ENCODE measurements around the gene RSBN1.
"Not testable (repeated sequence)": the region's sequence is repeated elsewhere in the genome, so short reads cannot be mapped to it uniquely, and the experiment has no call there.

The RSBN1 gene

DNA sequence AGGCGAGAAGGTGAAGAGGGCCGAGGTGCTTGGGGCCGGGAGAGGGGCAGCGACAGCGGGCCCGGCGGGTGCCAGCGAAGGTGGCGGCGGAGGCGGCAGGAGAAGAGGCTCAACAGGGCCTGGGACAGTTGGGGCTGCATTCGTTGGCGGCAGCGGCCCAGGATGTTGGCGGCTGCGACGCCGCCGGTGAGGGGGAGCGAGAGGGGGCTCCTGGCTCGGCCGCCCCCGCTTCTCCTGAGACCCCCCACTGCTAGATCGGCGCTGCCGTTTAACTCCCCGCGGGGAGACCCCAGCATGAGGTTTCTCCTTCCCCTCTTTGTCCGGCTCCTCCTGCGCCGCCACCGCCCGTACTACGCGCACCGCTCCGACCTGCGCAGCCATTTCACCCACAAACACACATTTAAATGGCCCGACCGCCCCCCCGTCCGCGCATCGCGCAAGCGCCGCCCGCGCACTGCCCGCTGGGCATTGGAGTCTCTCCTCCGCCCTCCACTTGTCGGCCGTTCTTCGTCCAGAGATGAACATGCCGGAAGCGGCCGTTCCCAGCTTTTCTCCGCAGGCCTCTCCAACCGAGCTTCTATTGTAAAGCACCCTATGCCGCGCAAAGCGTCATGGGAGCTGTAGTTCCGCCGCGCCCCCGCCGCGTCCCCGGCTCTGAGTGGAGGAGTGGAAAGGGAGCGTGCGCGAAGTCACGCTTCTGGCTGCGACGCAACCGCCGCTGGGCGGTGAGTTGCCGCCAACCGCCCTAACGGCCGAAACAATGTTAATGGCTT, at the start of gene RSBN1:
RSBN1 (minus strand) TSS at position 589 of the 773 bp plus-strand sequence; CDS start at position 525, 64 bp downstream.
- DNase-seq (ENCODE audit: low read depth in 2 of 2, low spot score in 1 of 2), result peak; percentile 92 to 95

DNA sequence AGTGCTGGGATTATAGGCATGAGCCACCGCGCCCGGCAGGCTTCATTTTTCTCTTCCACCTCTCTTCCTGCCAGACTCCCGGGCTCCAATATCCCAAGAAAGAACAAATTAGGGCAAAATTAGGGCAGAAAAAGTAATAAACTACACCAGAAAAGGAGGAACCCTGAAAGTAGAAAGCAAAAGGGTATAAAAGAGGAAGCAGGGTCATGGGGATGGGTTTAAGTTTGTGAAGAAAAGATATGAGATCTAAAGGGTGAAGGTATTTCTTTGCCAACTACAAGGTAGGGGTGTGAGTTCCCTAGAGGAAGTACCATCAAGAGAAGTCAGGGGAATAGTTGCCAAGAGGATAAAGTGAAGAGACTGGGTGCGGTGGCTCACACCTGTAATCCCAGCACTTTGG, 49.4 kb upstream of the RSBN1 start:
- DNase-seq (ENCODE audit: low read depth in 2 of 2, low spot score in 1 of 2), result no peak

- DNase-seq (ENCODE audit: low read depth in 2 of 2, low spot score in 1 of 2), result no peak
These were observed 48.6 kb upstream of the RSBN1 start for GRCh38 chr1:113860891-113861290.

DNA sequence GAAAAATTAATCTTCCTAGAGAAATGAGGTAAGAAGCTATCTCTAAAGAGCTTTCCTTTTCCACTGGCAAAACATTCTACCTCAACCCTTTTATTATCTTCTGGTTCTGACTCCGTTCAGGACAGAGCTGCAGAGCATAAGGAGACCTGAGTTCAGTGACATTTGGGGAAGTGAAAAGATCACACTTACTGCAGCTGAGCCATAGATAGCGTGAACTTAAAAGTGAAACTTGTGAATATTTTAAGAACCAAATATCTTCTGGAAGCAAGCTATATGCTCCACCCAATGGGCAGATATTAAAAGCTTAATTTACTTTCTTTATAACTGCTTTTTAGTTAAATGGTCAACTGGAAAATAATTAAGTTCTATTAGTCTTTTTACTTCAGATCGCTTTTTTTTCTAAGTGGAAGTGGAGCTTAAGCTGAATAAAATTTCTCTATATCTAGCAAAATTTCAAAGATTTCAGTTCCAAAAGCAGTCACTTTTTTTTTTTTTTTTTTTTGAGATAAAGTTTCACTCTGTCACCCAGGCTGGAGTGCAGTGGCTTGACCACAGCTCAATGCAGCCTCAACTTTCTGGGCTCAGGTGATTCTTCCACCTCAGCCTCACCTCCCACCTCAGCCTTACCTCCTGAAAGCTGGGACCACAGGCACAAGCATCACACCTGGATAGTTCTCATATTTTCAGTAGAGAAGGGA, 47.4 kb upstream of the RSBN1 start:
- DNase-seq (ENCODE audit: low read depth in 2 of 2, low spot score in 1 of 2), result no peak

DNA sequence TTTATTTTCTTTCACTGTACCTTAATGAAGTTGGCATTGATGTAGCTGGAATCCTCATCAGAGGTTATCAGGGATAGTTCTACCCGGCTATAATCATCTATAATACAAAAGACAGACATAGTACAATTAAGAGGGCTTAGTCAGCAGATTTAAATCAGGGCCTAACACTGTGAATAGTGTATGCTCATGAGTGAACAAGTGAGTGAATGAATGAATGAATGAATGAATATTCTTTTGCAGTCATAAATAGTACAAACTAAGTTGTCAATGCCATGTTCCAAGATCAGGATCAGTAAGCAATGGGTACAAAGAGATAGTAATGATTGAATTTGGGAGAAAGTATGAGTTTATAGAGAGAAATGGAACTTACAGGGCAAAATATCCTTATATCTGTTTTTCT, 46.7 kb upstream of the RSBN1 start:
- DNase-seq (ENCODE audit: low read depth in 2 of 2, low spot score in 1 of 2), result no peak

DNA sequence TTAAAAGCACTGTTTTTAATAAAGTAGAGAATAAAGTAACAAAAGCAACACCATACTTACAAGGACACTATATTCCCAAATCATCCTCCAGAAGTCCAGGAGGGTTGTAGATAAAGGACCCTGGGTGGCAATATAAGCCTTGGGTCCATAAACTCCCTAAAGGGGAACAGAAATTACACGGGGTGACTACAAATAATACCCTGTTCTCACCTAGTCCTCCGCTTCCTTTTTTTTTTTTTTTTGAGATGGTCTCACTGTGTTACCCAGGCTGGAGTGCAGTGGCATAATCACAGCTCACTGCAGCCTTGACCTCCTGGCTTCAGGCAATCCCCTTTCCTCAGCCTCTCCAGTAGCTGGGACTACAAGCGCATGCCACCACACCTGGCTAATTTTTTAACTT, 46.1 kb upstream of the RSBN1 start:
- no peak for DNase-seq (ENCODE audit: low read depth in 2 of 2, low spot score in 1 of 2)

GRCh38 chr1:113857776-113858175, 45.5 kb upstream of the RSBN1 start:
- no peak for DNase-seq (ENCODE audit: low read depth in 2 of 2, low spot score in 1 of 2)

DNA sequence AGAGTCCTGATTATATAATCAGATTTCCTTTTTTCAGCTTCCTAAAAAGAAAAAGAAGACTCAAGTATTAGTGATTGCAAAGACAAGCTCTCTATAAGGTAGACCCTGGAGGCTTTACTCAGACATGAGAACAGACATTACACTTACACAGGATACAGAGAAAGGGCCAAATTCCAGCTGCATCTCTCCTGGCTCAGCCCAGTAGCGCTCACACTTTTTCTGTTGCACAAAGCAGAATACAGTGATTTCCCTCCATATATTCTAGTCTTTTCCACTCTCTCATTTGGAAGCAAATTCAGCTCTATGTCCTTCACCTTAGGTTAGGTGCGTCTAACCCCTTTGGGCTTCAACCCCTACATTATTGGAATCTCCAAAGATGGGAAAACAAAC, 44.1 kb upstream of the RSBN1 start:
- no peak for DNase-seq (ENCODE audit: low read depth in 2 of 2, low spot score in 1 of 2)

DNA sequence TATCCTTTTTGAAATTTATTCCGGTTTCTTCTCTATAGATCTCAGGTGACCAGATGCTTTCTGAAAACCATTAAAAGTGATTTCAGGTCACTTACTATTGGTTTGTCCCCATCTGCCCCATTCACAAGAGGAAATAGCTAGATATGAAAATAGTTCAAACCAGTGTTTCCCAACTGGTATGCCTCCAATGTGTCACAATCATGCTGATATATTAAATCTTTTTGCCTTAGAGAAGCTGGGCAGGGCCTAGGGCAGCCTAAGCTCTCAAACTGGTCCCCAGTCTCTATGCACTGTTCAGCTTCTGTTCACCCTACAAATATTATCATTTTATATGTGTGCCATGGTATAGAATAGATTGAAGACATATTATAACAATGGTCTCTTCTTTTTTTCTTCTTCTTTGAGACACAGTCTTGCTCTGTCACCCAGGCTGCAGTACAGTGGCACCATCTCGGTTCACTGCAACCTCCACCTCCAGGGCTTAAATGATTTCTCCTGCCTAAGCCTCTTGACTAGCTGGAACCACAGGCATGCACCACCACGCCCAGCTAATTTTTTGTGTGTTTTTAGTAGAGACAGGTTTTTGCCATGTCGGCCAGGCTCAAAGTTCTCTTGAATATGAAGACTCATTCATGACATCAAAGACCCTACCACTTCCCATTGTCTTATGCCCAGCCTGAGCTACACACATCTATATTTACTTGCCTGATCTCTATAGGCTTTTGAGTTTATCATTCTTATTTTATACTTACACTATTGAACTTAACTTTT, 43.5 kb upstream of the RSBN1 start:
- no peak for DNase-seq (ENCODE audit: low read depth in 2 of 2, low spot score in 1 of 2)

DNA sequence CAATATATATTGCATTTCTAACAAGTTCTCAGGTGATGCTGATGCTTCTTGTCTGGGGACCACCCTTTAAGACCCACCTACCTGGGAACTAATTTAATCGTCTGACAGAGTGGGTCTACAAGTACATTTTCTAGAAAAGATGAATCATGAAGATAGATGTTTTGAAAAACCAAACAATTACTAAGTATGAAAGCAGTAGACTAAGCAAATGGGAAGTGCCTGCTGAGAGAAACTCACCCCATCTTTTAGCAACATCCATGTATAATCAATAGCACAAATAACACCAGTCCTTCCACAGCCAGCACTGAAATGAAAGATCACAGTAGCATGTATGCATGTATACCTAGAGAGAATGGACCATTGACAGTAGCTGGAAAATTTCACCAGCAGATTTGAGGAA, 42.0 kb upstream of the RSBN1 start:
- no peak for DNase-seq (ENCODE audit: low read depth in 2 of 2, low spot score in 1 of 2)

DNA sequence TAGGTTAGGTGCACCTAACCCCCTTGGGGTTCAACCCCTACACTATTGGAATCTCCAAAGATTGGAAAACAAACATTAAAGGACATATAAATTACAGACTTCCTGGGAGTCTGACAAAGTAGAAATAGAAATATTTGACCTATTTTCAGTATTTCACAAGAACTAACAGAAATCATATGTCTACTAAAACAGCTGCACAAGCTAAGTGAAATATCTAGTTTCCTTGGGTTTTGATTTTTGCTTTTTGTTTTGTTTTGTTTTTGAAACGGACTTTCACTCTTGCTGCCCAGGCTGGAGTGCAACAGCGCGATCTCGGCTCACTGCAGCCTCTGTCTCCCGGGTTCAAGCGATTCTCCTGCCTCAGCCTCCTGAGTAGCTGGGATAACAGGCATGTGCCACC, 40.4 kb upstream of the RSBN1 start:
- DNase-seq (ENCODE audit: low read depth in 2 of 2, low spot score in 1 of 2), result not testable (repeated sequence)

DNA sequence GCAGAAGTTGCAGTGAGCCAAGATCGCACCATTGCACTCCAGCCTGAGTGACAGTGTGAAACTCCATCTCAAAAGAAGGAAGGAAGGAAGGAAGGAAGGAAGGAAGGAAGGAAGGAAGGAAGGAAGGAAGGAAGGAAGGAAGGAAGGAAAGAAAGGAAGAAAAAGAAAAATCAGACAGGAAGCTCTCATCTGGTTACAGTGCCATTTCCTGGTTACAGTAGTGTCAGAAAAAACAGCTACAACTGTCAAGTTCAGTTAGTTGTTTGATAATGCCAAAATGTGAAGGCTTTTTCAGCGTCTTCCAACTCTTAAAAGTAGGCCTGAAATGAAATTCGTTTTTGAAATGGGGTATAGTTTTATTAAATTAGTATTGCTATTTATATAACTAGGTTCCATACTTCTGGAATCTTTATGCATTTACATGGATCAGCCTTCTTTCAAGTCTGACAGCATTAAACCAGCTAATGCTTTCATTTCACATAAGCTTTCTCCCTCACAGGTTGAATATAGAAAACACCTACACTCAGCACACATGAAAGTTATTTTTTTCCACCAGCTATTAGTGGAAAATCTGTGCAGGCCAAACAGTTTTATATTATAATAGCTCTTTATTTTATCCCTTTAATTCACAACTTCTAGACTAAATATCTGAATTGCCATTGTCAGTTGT, 38.0 kb upstream of the RSBN1 start:
- DNase-seq (ENCODE audit: low read depth in 2 of 2, low spot score in 1 of 2), result no peak

DNA sequence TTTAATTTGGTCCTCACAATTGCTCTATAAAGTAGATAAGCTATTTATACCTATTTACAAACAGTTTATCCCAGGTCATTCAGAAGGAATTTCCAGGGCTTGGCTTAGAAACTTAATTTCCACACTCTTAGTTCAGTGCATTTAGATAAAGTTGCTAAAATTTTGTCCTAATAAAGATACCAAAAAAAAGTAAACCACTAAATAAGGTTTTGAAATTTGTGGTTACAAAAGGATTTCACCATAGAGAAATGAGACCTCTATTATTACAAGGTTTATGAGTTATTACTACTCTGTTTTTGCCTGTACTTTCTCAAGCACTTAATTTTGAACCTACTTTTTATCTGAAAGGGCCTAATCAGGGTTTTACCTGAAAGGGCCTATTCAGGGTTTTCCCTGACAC, 36.8 kb upstream of the RSBN1 start:
- DNase-seq (ENCODE audit: low read depth in 2 of 2, low spot score in 1 of 2), result no peak

DNA sequence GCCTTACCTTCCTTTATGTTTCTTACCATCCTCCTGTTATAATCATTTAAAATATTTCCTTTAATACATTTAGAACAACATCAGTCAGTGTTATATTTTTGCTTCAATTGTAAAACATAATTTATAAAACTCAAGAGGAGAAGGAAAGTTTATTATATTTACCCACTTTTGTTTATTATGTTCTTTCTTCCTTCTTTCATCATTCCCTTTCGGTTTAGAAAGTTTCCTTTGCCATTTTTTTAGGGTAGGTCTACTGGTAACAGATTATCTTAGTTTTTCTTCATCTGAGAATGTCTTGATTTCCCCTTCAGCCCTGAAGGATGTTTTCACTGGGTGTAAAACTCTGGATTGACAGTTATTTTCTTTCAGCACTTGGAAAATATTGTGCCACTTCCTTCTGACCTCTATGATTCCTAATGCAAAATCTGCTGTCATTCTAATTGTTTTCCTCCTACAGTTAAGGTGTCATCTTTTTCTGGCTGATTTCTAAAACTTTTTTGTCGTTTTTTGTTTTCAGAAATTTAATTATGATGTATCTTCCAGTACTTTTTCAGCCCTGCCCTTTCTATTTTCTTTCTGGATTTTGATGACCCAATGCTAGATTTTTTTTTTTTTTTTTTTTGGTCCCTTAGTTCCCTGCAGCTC, 34.2 kb upstream of the RSBN1 start:
- no peak for DNase-seq (ENCODE audit: low read depth in 2 of 2, low spot score in 1 of 2)

DNA sequence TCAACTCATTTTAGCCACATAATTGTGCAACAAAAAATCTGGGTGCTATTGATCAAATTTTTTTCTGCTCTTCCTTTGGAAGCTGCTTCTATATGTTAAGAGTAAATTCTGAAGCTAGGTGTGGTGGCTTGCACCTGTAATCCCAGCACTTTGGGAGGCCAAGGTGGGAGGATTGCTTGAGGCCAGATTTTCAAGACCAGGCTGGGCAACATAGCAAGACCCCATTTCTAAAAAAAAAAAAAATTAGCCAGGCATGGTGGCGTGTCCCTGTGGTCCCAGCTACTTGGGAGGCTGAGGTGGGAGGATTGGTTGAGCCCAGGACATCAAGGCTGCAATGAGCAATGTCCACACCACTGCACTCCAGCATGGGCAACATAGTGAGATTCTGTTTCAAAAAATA, 24.3 kb upstream of the RSBN1 start:
- no peak for DNase-seq (ENCODE audit: low read depth in 2 of 2, low spot score in 1 of 2)

GRCh38 chr1:113835686-113836290, 23.5 kb upstream of the RSBN1 start:
- no peak for DNase-seq (ENCODE audit: low read depth in 2 of 2, low spot score in 1 of 2)

- DNase-seq (ENCODE audit: low read depth in 2 of 2, low spot score in 1 of 2), result no peak
These were observed 22.4 kb upstream of the RSBN1 start for GRCh38 chr1:113834716-113835115.

- no peak for DNase-seq (ENCODE audit: low read depth in 2 of 2, low spot score in 1 of 2)
These were observed 17.8 kb upstream of the RSBN1 start for GRCh38 chr1:113830039-113830438.

- no peak for DNase-seq (ENCODE audit: low read depth in 2 of 2, low spot score in 1 of 2)
These were observed 9.6 kb upstream of the RSBN1 start for GRCh38 chr1:113821916-113822315.

DNA sequence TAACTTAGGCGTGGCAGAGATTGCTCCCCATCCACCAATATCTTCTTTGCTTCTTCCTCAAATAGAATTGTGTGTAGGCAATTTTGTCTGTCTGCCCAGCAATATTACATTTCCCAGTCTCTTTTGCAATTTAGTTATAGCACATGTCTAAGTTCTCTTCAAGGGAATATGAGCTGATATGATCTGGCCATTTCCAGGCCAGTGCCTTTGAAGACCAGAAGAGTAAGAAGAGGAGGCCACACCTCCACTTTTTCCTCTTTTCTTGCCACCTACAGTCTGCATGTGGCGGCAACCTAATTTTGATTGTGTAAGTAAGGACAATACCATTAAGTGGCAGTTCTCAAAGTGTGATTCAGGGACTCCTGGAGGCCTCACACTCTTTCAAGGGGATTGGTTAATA, 6.3 kb upstream of the RSBN1 start:
- DNase-seq (ENCODE audit: low read depth in 2 of 2, low spot score in 1 of 2), result no peak

DNA sequence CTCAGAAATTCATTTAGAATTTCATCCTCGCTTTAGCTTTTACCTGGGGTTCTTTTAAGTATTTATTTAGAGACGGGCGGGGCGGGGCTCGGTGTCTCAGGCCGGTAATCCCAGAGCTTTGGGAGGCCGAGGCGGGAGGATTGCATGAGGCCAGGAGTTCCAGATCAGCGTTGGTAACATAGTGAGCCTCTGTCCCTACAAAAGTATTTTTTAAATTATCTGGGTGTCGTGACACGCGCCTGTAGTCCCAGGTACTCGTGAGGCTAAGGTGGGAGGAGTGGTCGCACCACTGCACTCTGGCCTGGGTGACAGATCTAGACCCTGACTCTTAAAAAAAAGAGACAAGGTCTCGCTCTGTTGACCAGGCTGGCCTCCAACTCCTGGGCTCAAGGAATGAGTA, 942 bp upstream of the RSBN1 start:
- no peak for DNase-seq (ENCODE audit: low read depth in 2 of 2, low spot score in 1 of 2)

Data from stimulated activated CD8-positive, alpha-beta memory T cell treated with anti-CD3 and anti-CD28 coated beads, Interleukin-4, amount 100 ng/mL, for 4 hours (primary cell).